HG03175 (cell line): Measurements from ENCODE around the gene TDRD12.
"Not testable (repeated sequence)": the region's sequence is repeated elsewhere in the genome, so short reads cannot be mapped to it uniquely, and the experiment has no call there.

Experiments used
- ATAC-seq: cut with Tn5 transposase; IDR thresholded peaks from one replicate; pipeline ENCODE4 v1.9.1; 2021; ENCODE audit warnings: mild to moderate bottlenecking, moderate library complexity; ENCODE audit not compliant: unreplicated experiment

The TDRD12 gene

GRCh38 chr19:32866061-32866460, 146.5 kb downstream of the TDRD12 start:
- no peak for ATAC-seq

GRCh38 chr19:32866564-32867265, 147.1 kb downstream of the TDRD12 start:
- no peak for ATAC-seq

GRCh38 chr19:32867436-32867835, 147.9 kb downstream of the TDRD12 start:
- not testable (repeated sequence) for ATAC-seq

- ATAC-seq: no peak
Observed at GRCh38 chr19:32868206-32868950, 148.8 kb downstream of the TDRD12 start.

- ATAC-seq: no peak
Observed at GRCh38 chr19:32869369-32869965, 149.9 kb downstream of the TDRD12 start, which contains the start of gene SLC7A9. Gene SLC7A9, minus strand, starts transcription at chr19:32869767. Its CDS starts 1,233 bp downstream, at chr19:32868534.

- ATAC-seq: no peak
Observed at GRCh38 chr19:32869966-32870573, 150.5 kb downstream of the TDRD12 start.

- no peak for ATAC-seq
Observed at GRCh38 chr19:32870981-32871451, 151.4 kb downstream of the TDRD12 start.

- ATAC-seq: no peak
Observed at GRCh38 chr19:32872391-32872790, 152.8 kb downstream of the TDRD12 start.

GRCh38 chr19:32873247-32873959, 153.8 kb downstream of the TDRD12 start:
- ATAC-seq: no peak

GRCh38 chr19:32874605-32875004, 155.0 kb downstream of the TDRD12 start:
- ATAC-seq: no peak

- no peak for ATAC-seq
Observed at GRCh38 chr19:32875428-32875827, 155.9 kb downstream of the TDRD12 start.

GRCh38 chr19:32876236-32876918, 156.8 kb downstream of the TDRD12 start:
- no peak for ATAC-seq

GRCh38 chr19:32876919-32877285, 157.3 kb downstream of the TDRD12 start:
- no peak for ATAC-seq
